ENCODE results near the gene CALN1. TPM values are rescaled to one million over a fixed set of nuclear protein-coding genes. Genes with fewer than 3 reads are reported as not detected.

Gene CALN1
- total RNA-seq, 2 donors from 2014 or later = 0.52 to 1.6 TPM

DNA sequence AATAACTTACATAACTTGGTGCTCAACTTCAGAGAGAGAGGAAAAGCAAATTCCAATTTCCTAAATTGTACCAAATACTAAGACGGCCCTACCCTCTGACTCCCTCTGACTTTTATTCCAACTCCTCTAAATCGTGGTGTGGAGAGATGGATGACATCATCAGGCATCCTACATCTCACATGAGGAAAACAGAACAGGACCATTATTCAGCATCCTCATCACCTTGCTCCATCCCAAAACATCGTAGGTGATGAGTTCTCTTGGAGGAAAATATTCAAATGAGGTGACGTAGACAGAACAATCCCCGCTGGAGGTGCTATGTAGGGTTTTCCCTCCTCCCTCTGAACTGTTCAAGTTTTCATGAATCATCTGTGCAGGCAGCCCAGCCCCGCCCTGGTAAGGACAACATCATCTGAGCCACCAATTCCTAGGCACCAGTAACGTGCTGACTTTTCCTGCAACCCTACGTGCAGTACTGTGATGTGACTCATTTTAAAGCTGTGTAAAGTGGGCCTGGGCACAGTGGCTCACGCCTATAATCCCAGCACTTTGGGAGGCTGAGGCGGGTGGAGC is 167.2 kb downstream of the CALN1 start:
- H3K4me1 ChIP-seq = no peaks in the 10 kb centered on the region
- H3K27ac ChIP-seq = no peak overlapping the region
- ATAC-seq (no peak), DNase-seq (no peak)
- WGBS, 2 donors = 59 to 66% methylated on average over 9 of the region's 10 CpGs
- H3K36me3 ChIP-seq (replicated peaks in 1 of 2; ENCODE audit: insufficient read depth in 1 of 2, low read depth in 2 of 2) = no peaks in the 10 kb centered on the region
- H3K4me3 ChIP-seq = no peak overlapping the region
- H3K9me3 ChIP-seq = no peaks in the 10 kb centered on the region
- no peak for TF ChIP-seq POLR2A (IDR thresholded peaks at IDR 0.05)
- TF ChIP-seq, protein P1, sequence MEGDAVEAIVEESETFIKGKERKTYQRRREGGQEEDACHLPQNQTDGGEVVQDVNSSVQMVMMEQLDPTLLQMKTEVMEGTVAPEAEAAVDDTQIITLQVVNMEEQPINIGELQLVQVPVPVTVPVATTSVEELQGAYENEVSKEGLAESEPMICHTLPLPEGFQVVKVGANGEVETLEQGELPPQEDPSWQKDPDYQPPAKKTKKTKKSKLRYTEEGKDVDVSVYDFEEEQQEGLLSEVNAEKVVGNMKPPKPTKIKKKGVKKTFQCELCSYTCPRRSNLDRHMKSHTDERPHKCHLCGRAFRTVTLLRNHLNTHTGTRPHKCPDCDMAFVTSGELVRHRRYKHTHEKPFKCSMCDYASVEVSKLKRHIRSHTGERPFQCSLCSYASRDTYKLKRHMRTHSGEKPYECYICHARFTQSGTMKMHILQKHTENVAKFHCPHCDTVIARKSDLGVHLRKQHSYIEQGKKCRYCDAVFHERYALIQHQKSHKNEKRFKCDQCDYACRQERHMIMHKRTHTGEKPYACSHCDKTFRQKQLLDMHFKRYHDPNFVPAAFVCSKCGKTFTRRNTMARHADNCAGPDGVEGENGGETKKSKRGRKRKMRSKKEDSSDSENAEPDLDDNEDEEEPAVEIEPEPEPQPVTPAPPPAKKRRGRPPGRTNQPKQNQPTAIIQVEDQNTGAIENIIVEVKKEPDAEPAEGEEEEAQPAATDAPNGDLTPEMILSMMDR (IDR thresholded peaks at IDR 0.05) = no peak
- no peaks in the 10 kb centered on the region for H3K27me3 ChIP-seq
- intact Hi-C loops (cut with DNase I) = no loop called here

DNA sequence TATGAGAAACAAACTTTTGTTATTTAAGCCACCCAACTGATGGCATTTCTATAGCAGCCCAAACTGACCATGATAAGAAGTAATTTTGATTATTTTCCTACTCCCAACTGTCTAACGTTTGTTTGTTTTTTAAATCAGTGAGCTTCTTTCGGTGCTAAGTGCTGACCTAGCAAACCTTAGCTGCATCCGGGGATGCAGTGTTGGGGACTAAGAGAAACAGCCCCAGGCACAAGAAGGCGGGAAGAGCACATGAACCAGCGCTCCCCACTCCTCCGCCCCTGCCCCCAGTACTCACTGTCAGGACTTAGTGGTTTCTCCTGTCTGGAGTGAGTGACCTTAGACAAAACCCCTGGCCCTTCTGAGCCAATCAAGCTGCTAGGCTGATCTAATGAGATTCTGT is 168.8 kb downstream of the CALN1 start:
- no peaks in the 10 kb centered on the region for H3K4me1 ChIP-seq
- H3K27me3 ChIP-seq = no peaks in the 10 kb centered on the region
- no peaks in the 10 kb centered on the region for H3K9me3 ChIP-seq
- H3K36me3 ChIP-seq (replicated peaks in 1 of 2; ENCODE audit: insufficient read depth in 1 of 2, low read depth in 2 of 2) = no peaks in the 10 kb centered on the region
- TF ChIP-seq POLR2A (IDR thresholded peaks at IDR 0.05) = no peak
- TF ChIP-seq, protein P1 (IDR thresholded peaks at IDR 0.05) = no peak
- no peak overlapping the region for H3K27ac ChIP-seq
- 66 to 79% methylated on average over 6 of the region's 6 CpGs for WGBS, 2 donors
- H3K4me3 ChIP-seq = no peak overlapping the region
- intact Hi-C loops (cut with DNase I) = no loop called here
- ATAC-seq (no peak), DNase-seq (no peak)

DNA sequence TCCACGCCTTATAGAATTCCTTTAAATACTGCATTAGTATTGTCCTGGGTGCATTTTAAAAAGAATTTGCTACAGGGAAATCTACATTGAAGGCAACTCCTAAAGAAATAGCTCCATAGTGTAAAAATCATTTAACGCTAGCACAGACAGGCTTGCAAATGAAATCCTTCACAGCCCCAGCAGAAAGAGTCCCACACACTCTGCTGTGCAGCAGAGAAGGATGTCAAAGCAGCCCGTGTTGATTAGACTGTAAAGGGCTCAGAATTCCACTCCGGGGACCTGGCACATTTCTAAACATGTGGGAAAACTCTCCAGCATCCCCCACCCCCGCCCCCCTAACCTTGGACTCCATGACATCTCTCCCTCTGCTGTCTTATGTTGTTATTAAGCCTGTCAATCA is 176.8 kb downstream of the CALN1 start:
- Histone ChIP-seq H3K27me3 (no peaks in the 10 kb centered on the region), H3K36me3 (replicated peaks in 1 of 2; ENCODE audit: insufficient read depth in 1 of 2, low read depth in 2 of 2) (no peaks in the 10 kb centered on the region), H3K9me3 (no peaks in the 10 kb centered on the region), H3K4me1 (no peaks in the 10 kb centered on the region), H3K27ac (no peak overlapping the region), H3K4me3 (no peak overlapping the region)
- DNase-seq = no peak
- intact Hi-C loops (cut with DNase I) = no loop called here
- WGBS, 2 donors = 71 to 76% methylated on average over 4 to 5 of the region's 5 CpGs
- TF ChIP-seq, protein P1 (IDR thresholded peaks at IDR 0.05) = no peak
- TF ChIP-seq POLR2A (IDR thresholded peaks at IDR 0.05) = no peak
- ATAC-seq = no peak

DNA sequence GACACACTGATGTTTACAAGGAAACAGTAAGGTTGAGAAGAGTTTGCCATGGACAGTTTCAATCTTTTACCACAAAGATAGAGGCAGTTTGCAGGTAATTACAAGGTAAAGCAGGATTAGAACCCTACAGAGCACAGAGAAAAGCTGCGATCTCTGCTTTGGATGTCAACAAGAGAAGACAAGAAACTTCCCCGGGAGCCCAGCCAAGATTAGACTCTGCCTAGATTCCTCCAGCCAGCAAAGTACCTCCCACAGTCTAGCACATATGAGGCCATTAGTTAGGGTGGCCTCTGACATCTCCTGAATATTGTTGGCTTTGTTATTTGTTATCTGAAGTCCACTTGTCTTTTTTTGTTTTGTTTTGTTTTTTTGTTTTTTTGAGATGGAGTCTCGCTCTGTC is 178.1 kb downstream of the CALN1 start:
- no peaks in the 10 kb centered on the region for H3K27me3 ChIP-seq
- no peaks in the 10 kb centered on the region for H3K36me3 ChIP-seq (replicated peaks in 1 of 2; ENCODE audit: insufficient read depth in 1 of 2, low read depth in 2 of 2)
- DNase-seq (no peak), ATAC-seq (no peak)
- H3K9me3 ChIP-seq = no peaks in the 10 kb centered on the region
- H3K27ac ChIP-seq = no peak overlapping the region
- no peak overlapping the region for H3K4me3 ChIP-seq
- H3K4me1 ChIP-seq = no peaks in the 10 kb centered on the region
- WGBS, 2 donors = 60 to 64% methylated on average over 3 of the region's 3 CpGs
- intact Hi-C loops (cut with DNase I) = no loop called here
- TF ChIP-seq POLR2A (IDR thresholded peaks at IDR 0.05) = no peak
- TF ChIP-seq, protein P1 (IDR thresholded peaks at IDR 0.05) = no peak

DNA sequence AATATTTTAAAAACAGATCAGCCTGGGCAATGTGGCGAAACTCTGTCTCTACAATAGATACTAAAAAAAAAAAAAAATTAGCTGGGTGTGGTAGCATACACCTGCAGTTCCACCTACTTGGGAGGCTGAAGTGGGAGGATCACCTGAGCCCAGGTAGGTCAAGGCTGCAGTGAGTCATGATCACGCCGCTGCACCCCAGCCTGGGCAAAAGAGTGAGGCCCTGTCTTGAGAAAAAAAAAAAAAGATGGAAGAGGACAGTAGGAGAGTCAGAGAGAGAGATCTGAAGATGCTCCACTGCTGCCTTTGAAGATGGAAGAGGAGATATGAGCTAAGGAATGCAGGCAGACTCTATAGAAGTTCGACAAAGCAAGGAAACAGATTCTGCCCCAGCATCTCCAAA is 181.9 kb downstream of the CALN1 start:
- Histone ChIP-seq H3K27me3 (no peaks in the 10 kb centered on the region), H3K4me3 (no peak overlapping the region), H3K36me3 (replicated peaks in 1 of 2; ENCODE audit: insufficient read depth in 1 of 2, low read depth in 2 of 2) (no peaks in the 10 kb centered on the region), H3K9me3 (no peaks in the 10 kb centered on the region), H3K4me1 (no peaks in the 10 kb centered on the region), H3K27ac (no peak overlapping the region)
- ATAC-seq (no peak), DNase-seq (no peak)
- WGBS, 2 donors = 69 to 74% methylated on average over 4 of the region's 4 CpGs
- TF ChIP-seq, protein P1 (IDR thresholded peaks at IDR 0.05) = no peak
- no peak for TF ChIP-seq POLR2A (IDR thresholded peaks at IDR 0.05)
- intact Hi-C loops (cut with DNase I) = no loop called here
